Measurements from ENCODE around the gene HIPK1. TPM values are rescaled to one million over a fixed set of nuclear protein-coding genes. Genes with fewer than 3 reads are reported as not detected.

HIPK1 gene
- 52.2 TPM for total RNA-seq
- long read RNA-seq, partial matches to known transcripts: 42 of 42 reads
- long read RNA-seq, other reads (novel, unspliced or antisense): 0 of 42 reads

DNA sequence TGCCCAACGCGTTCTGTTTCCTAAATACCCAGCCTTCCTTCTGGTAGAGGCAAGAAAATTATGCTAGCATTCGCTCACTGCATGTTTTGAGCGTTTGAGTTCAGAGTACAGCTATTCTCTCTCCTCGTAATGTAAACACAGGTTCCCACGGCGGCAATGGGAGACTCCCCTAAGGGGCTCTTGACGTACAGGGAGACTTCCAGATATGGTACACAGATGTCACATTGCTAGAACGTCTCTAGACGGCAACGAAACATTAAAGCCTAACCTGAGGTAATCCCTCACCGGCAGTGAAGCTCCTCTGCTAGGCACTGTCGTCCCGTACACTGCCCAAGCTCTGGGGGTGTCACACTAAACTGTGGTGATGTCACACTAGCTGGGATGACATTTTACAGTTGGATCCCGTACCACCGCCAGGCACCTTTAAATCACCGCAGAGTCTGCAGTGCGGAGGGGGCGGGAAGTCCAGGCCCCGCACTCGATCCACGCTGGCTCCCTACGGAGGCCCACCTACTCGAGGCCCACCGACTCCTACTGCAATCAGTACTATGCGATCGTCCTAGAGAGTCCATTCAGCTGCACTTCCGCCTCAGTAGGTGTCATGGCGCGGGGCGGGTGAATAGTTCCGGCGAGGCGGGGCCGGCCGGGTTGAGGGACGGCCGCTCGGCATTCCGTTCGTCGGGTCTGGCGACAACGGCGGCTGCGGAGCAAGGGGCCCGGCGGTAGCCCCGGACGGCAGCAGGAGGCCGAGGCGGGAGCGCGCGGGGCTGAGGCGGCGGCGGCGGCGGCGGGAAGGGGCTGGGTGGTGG lies at the start of gene HIPK1:
Gene HIPK1 (plus strand): TSS at position 384 of the 809 bp plus-strand sequence.
- TF ChIP-seq, protein P1, sequence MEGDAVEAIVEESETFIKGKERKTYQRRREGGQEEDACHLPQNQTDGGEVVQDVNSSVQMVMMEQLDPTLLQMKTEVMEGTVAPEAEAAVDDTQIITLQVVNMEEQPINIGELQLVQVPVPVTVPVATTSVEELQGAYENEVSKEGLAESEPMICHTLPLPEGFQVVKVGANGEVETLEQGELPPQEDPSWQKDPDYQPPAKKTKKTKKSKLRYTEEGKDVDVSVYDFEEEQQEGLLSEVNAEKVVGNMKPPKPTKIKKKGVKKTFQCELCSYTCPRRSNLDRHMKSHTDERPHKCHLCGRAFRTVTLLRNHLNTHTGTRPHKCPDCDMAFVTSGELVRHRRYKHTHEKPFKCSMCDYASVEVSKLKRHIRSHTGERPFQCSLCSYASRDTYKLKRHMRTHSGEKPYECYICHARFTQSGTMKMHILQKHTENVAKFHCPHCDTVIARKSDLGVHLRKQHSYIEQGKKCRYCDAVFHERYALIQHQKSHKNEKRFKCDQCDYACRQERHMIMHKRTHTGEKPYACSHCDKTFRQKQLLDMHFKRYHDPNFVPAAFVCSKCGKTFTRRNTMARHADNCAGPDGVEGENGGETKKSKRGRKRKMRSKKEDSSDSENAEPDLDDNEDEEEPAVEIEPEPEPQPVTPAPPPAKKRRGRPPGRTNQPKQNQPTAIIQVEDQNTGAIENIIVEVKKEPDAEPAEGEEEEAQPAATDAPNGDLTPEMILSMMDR (IDR thresholded peaks at IDR 0.05; ENCODE audit: borderline replicate concordance): peak; percentile 8
- intact Hi-C loops (cut with micrococcal nuclease): no loop called here
- peak within 1 kb of the TSS; percentile 96 for H3K4me3 ChIP-seq
- H3K4me1 ChIP-seq: peaks cover 64% of the 10 kb centered on the region
- peak within 1 kb of the TSS; percentile 97 for H3K27ac ChIP-seq (replicated peaks)
- no peaks in the 10 kb centered on the region for H3K27me3 ChIP-seq (ENCODE audit: low read depth)
- no peaks in the 10 kb centered on the region for H3K9me3 ChIP-seq (replicated peaks)
- H3K36me3 ChIP-seq: no peaks in the 10 kb centered on the region
- DNase-seq: peak; percentile 94

DNA sequence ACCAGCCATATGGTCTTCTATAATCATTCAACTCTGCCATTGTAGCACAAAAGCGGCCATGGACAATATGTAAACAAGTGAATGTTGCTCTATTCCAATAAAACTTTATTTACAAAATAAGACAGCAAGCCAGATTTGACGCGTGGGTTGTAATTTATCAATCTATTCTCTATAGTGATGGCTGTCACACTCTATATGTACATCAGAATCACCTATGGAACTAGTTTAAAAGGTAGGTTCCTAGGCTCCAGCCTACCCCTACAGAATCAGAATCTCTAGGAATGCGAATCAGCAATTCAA lies 49.4 kb upstream of the HIPK1 start:
- no peaks in the 10 kb centered on the region for H3K4me1 ChIP-seq
- no peaks in the 10 kb centered on the region for H3K36me3 ChIP-seq
- DNase-seq: no peak
- TF ChIP-seq, protein P1 (IDR thresholded peaks at IDR 0.05; ENCODE audit: borderline replicate concordance): no peak
- intact Hi-C loops (cut with micrococcal nuclease): no loop called here
- H3K9me3 ChIP-seq (replicated peaks): no peaks in the 10 kb centered on the region
- H3K27me3 ChIP-seq (ENCODE audit: low read depth): no peaks in the 10 kb centered on the region
- no peak overlapping the region for H3K27ac ChIP-seq (replicated peaks)
- H3K4me3 ChIP-seq: no peak overlapping the region

DNA sequence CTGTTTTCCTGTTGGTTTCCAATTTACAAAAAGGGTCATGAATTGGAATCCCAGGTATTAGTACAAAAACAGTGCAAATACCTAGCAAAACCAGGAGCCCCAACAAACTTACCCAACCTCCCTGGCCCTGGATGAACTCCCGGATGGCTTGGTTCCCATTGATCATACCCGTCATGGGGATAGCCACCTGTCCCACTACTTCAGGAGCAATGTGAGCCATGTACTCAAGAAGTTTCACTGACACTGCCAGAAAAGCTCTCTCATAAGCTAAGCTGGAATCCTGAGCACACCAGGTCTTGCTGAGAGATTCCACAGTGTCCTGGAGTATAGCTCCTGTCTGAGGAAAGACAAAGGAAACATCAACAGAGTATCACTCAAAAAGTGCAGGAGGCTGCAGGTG lies 47.5 kb upstream of the HIPK1 start:
- Histone ChIP-seq H3K27ac (replicated peaks) (no peak overlapping the region), H3K9me3 (replicated peaks) (no peaks in the 10 kb centered on the region), H3K4me1 (no peaks in the 10 kb centered on the region), H3K36me3 (no peaks in the 10 kb centered on the region), H3K4me3 (no peak overlapping the region), H3K27me3 (ENCODE audit: low read depth) (no peaks in the 10 kb centered on the region)
- TF ChIP-seq, protein P1 (IDR thresholded peaks at IDR 0.05; ENCODE audit: borderline replicate concordance): no peak
- DNase-seq: no peak
- intact Hi-C loops (cut with micrococcal nuclease): no loop called here

DNA sequence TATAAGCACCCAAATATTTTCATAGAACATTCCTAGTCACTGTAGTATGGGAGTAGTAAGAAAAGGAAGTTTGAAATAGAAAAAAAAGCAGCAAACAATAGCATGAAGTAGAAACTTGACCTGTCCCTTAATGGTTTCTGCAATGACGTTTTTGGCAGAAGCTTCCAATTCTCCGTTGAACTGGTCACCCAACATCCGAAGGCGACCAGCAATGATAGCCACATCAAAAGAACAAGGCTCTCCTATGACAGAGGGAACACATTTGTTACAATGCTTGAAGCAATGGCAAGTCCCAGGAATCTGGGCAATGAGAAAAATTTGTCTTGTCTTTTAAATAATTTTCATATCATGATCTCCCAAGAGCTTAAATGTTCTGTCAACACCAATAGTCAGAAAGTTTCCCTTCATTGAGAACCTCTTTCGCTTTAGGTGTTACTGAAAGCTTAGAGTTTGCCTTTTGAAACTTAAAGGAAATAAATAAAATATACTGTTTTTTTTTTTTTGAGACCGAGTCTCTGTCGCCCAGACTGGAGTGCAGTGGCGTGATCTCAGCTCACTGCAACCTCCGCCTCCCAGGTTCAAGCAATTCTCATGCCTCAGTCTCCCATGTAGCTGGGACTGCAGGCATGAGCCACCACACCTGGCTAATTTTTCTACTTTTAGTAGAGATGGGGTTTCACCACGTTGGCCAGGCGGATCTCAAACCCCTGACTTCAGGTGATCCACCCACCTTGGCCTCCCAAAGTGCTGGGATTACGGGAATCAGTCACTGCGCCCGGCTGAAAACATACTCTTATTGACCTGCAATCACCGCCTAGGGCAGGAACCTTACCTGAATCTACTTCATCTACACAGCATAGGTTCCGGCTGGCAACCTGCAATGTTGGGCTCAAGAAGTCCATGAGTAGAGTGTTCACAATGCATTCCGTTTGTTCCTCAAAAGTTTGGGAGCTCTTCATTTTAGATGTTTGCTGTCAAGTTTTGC lies 42.4 kb upstream of the HIPK1 start:
- Histone ChIP-seq H3K4me1 (no peaks in the 10 kb centered on the region), H3K27ac (replicated peaks) (no peak overlapping the region), H3K27me3 (ENCODE audit: low read depth) (no peaks in the 10 kb centered on the region), H3K4me3 (no peak overlapping the region), H3K9me3 (replicated peaks) (no peaks in the 10 kb centered on the region), H3K36me3 (no peaks in the 10 kb centered on the region)
- TF ChIP-seq, protein P1 (IDR thresholded peaks at IDR 0.05; ENCODE audit: borderline replicate concordance): no peak
- DNase-seq: no peak
- intact Hi-C loops (cut with micrococcal nuclease): no loop called here

DNA sequence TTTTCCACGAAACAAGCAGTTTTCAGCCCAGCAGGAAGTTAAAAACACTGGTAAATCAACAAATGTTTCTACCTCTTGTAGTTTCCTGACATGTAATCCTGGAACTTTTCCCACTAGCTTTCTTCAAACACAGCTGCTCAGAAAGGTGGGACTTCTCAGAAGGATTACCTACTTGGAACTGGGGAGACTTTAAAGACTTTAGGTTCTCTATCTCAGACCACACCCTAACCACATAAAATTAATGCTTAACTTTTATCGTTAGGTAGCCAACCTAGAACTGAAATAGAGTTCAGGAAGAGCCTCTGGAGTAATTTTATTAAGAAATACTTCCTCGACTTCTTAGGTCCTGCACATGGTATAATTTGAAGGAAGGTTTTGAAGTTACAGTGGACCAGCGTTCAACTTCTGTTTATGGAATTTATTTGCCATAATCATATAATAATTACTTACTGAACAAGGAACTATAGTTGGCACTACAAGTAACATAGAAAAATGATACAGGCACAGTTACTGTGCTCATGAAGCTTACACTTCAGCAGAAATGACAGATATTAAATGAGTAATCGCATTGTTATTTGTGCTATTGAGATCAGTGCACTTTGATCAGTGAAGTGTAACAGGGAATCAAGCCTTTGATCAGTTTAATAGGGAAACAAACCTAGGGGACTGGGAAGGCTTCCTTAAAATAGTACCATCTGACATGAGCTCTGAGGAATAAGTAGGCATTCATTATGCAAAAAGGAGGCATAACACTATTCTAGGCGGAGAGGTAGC lies 41.5 kb upstream of the HIPK1 start, which contains the start of gene BCL2L15:
Gene BCL2L15 (minus strand): TSS at position 180 of the 774 bp plus-strand sequence. CDS start 206 bp downstream, outside the sequence.
- intact Hi-C loops (cut with micrococcal nuclease): no loop called here

More for the DNA sequence above, 41.5 kb upstream of the HIPK1 start, which contains the start of gene BCL2L15:
- DNase-seq: no peak
- H3K27me3 ChIP-seq (ENCODE audit: low read depth): no peaks in the 10 kb centered on the region
- TF ChIP-seq, protein P1 (IDR thresholded peaks at IDR 0.05; ENCODE audit: borderline replicate concordance): no peak
- H3K36me3 ChIP-seq: no peaks in the 10 kb centered on the region
- no peaks in the 10 kb centered on the region for H3K9me3 ChIP-seq (replicated peaks)
- no peak within 1 kb of the TSS for H3K4me3 ChIP-seq
- H3K4me1 ChIP-seq: no peaks in the 10 kb centered on the region
- no peak within 1 kb of the TSS for H3K27ac ChIP-seq (replicated peaks)
